SK-N-SH (cell line): ENCODE data around the gene MBTPS1. TPM values are rescaled to one million over a fixed set of nuclear protein-coding genes. Genes with fewer than 3 reads are reported as not detected.

ENCODE experiments used
- CTCF ChIA-PET: fragments of 300-600, 350-600 bp; formaldehyde crosslinking; extraction: SDS; loops from one replicate; lab custom pipeline; 2021; lab: Yijun Ruan, JAX
- POLR2A ChIA-PET: fragments of 350-600 bp; sonication (Branson Sonifier 250); formaldehyde crosslinking; extraction: SDS; loops from one replicate; lab custom pipeline; 2020; ENCODE audit warnings: antibody characterized with exemption, inconsistent platforms; lab: Yijun Ruan, JAX
- DNase-seq: peaks from one replicate; pipeline ENCODE4 v3.0.0; 2012
- H2AFZ ChIP-seq: fragments of 200-600 bp; sonication (generic); 2 replicates; pipeline ENCODE4 v1.8.1; 2016; ENCODE audit warnings: antibody characterized with exemption, mild to moderate bottlenecking, low read depth
- H3F3A ChIP-seq: fragments of 200-600 bp; sonication (generic); replicated peaks from 2 replicates; pipeline ENCODE3; 2016; ENCODE audit warnings: antibody characterized with exemption, mild to moderate bottlenecking; ENCODE audit not compliant: insufficient read depth
- H3K27ac ChIP-seq, 2 experiments: fragments of 200-500 bp in 1 of 2; fragments of 200-600 bp in 1 of 2; sonication (Bioruptor generic) in 1 of 2; sonication (generic), shearing (Covaris generic) in 1 of 2; 2 replicates each; pipeline versions ENCODE4 v1.5.1 to v1.6.1; 2014 to 2016; ENCODE audit warnings: low read depth in 2 of 2, inconsistent platforms in 1 of 2, low read length in 1 of 2, mild to moderate bottlenecking in 1 of 2, mixed read lengths in 1 of 2
- H3K27me3 ChIP-seq: fragments of 200-600 bp; sonication (generic), shearing (Covaris generic); 2 replicates; pipeline ENCODE4 v1.6.1; 2016; ENCODE audit warnings: mixed run types; ENCODE audit not compliant: insufficient read depth
- H3K36me3 ChIP-seq, 2 experiments: fragments of 200-500 bp in 1 of 2; fragments of 200-600 bp in 1 of 2; sonication (Bioruptor generic) in 1 of 2; sonication (generic) in 1 of 2; replicated peaks in 1 of 2; 2 replicates each; pipeline versions ENCODE3 to v1.5.1; 2014 to 2016; ENCODE audit warnings: low read length in 1 of 2, mild to moderate bottlenecking in 1 of 2; ENCODE audit not compliant: insufficient read depth in 2 of 2, control insufficient read depth in 1 of 2
- H3K4me1 ChIP-seq, 2 experiments: fragments of 200-500 bp in 1 of 2; fragments of 200-600 bp in 1 of 2; sonication (Bioruptor generic) in 1 of 2; sonication (generic), shearing (Covaris generic) in 1 of 2; 2 replicates each; pipeline versions ENCODE4 v1.5.1 to v1.6.1; 2014 to 2016; ENCODE audit warnings: low read depth in 1 of 2, low read length in 1 of 2, mixed run types in 1 of 2; ENCODE audit not compliant: insufficient read depth in 2 of 2, control insufficient read depth in 1 of 2
- H3K4me2 ChIP-seq: fragments of 200-600 bp; sonication (generic), shearing (Covaris generic); 2 replicates; pipeline ENCODE4 v1.6.1; 2017; ENCODE audit warnings: mixed run types
- H3K4me3 ChIP-seq, 2 experiments: fragments of 200-500 bp in 1 of 2; fragments of 200-600 bp in 1 of 2; sonication (Bioruptor generic) in 1 of 2; sonication (generic), shearing (Covaris generic) in 1 of 2; 2 replicates each; pipeline versions ENCODE4 v1.5.1 to v1.8.1; 2014 to 2016; ENCODE audit warnings: low read depth in 2 of 2, inconsistent platforms in 1 of 2, low read length in 1 of 2, mild to moderate bottlenecking in 1 of 2, mixed read lengths in 1 of 2, moderate library complexity in 1 of 2
- H3K79me2 ChIP-seq: fragments of 200-600 bp; sonication (generic); 2 replicates; pipeline ENCODE4 v1.8.1; 2017; ENCODE audit warnings: mild to moderate bottlenecking; ENCODE audit not compliant: insufficient read depth
- H3K9ac ChIP-seq: fragments of 200-600 bp; sonication (generic); 2 replicates; pipeline ENCODE4 v1.6.1; 2017; ENCODE audit warnings: mixed run types
- H3K9me2 ChIP-seq: fragments of 200-600 bp; sonication (generic); 2 replicates; pipeline ENCODE4 v1.6.1; 2017; ENCODE audit warnings: mixed run types
- H3K9me3 ChIP-seq: fragments of 200-600 bp; sonication (generic); 2 replicates; pipeline ENCODE4 v1.6.1; 2017; ENCODE audit warnings: mixed run types, mild to moderate bottlenecking, moderate library complexity
- H4K20me1 ChIP-seq: fragments of 200-600 bp; sonication (generic); 2 replicates; pipeline ENCODE4 v1.6.1; 2017; ENCODE audit warnings: mild to moderate bottlenecking, mixed run types; ENCODE audit not compliant: insufficient read depth
- CTCF ChIP-seq: fragments of 200-600 bp; sonication (generic); IDR thresholded peaks from 2 replicates; pipeline ENCODE4 v1.6.1; 2017; ENCODE audit warnings: antibody characterized with exemption, mild to moderate bottlenecking, moderate library complexity
- ELF1 ChIP-seq: IDR thresholded peaks from 2 replicates; pipeline ENCODE4 v1.4.0; 2012
- EP300 ChIP-seq, 2 experiments: IDR thresholded peaks; 2 replicates each; pipeline versions ENCODE4 v1.4.0 to v1.6.1; 2012; ENCODE audit warnings: borderline replicate concordance in 1 of 2, low read depth in 1 of 2, low read length in 1 of 2
- EZH2phosphoT487 ChIP-seq: fragments of 200-600 bp; sonication (generic); IDR thresholded peaks from 2 replicates; pipeline ENCODE4 v1.6.1; 2017; ENCODE audit warnings: low read depth, mixed run types, mild to moderate bottlenecking, antibody characterized with exemption, moderate library complexity, borderline replicate concordance
- FOXJ3 ChIP-seq: sonication (generic); formaldehyde crosslinking; IDR thresholded peaks from 2 replicates; pipeline ENCODE4 v1.5.1; 2020; ENCODE audit warnings: mild to moderate bottlenecking, missing genetic modification reagents
- FOXM1 ChIP-seq: IDR thresholded peaks from 2 replicates; pipeline ENCODE4 v1.4.0; 2012; ENCODE audit warnings: low read depth, mild to moderate bottlenecking
- IRF3 ChIP-seq: fragments of 150-350 bp; IDR thresholded peaks from 2 replicates; pipeline ENCODE4 v1.6.1; 2016; ENCODE audit warnings: mild to moderate bottlenecking, low read depth, low read length
- MAX ChIP-seq: IDR thresholded peaks from 2 replicates; pipeline ENCODE4 v1.4.0; 2012; ENCODE audit warnings: low read depth
- NRF1 ChIP-seq: IDR thresholded peaks from 2 replicates; pipeline ENCODE4 v1.6.1; 2012; ENCODE audit warnings: low read depth, mild to moderate bottlenecking, low read length
- RXRA ChIP-seq: IDR thresholded peaks from 2 replicates; pipeline ENCODE4 v1.4.0; 2012; ENCODE audit warnings: low read depth, mild to moderate bottlenecking, borderline replicate concordance
- SMC3 ChIP-seq: IDR thresholded peaks from 2 replicates; pipeline ENCODE4 v1.6.1; 2012; ENCODE audit warnings: low read depth, low read length, improper control_type of control experiment
- USF2 ChIP-seq: fragments of 150-350 bp; IDR thresholded peaks from 2 replicates; pipeline ENCODE4 v1.6.1; 2017; ENCODE audit warnings: antibody characterized with exemption, low read length, low read depth, borderline replicate concordance
- WGBS: methylation state at CpG from one replicate; pipeline ENCODE4 v1.1.6; 2017; ENCODE audit warnings: low lambda C conversion rate; 5-methylcytosine and 5-hydroxymethylcytosine counted together
- polyA plus RNA-seq, 3 experiments: library from polyadenylated mRNA; depleted of rRNA; stranded (reverse); fragments of >200 nt; gene quantifications; 2 replicates each; pipeline ENCODE4 v1.2.3, GENCODE V29; 2012
- TF ChIP-seq, protein P1 (sequence below): IDR thresholded peaks from 2 replicates; pipeline ENCODE4 v1.4.0; 2012; ENCODE audit warnings: low read depth, borderline replicate concordance

The MBTPS1 gene
- polyA plus RNA-seq, 1 of the 3 experiments (the other 2 are of a cell fraction), result 84.9 TPM

DNA sequence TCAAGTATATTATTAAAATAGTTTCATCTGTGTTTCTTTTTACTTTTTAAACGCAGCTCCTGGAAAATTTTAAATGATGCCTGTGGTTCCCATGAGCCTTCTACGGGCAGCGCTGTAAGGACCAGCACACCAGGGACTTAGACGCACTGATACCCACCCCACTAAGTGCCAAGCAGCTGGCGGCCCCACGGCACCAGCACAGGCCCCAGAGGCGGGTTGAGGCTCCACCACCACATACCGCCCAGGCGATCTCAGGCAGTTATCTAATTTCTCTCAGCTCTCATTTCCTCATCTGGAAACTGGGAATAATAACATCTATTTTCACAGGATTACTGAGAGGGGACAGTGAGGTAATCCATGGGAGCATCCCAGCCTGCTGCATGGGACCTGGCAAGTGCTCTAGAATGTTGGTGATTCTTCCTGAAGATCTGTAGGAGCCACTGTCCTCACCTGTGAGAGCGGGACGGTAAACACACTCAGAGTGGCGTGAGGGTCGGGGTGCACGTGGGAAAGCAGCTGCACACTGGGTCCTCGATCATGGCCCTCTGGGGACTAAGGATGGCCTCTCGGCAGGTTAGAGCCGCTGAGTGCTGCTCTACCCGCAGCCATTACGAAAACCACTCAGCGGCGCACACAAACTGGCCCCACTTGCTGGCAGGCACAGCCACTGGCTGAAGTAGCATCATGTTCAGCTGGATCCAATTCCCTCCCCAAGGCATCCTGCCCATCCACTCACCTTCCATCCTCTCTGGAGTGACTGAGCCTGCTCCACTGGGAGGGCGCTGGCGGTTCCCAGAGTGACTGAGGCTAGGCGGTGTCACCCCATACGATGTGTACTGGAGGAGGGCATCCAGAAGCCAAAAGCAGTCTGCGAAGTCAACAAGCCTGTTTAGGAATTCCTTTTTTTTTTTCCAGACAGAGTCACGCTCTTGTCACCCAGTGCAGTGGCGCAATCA is 56.5 kb downstream of the MBTPS1 start (continued):
- TF ChIP-seq CTCF, result no peak
- no peak for TF ChIP-seq MAX

- WGBS, result 86% methylated on average over 11 of the region's 11 CpGs
Observed at GRCh38 chr16:84059111-84059510, 57.6 kb downstream of the MBTPS1 start.

More at GRCh38 chr16:84059111-84059510, 57.6 kb downstream of the MBTPS1 start:
- DNase-seq, result no peak
- H3K9me3 ChIP-seq, result no peaks in the 10 kb centered on the region
- H3K9ac ChIP-seq, result no peak overlapping the region
- H3K27ac ChIP-seq, result no peak overlapping the region
- H3K4me3 ChIP-seq, result no peak overlapping the region
- H3K36me3 ChIP-seq, result peaks cover 41 to 87% of the 10 kb centered on the region in 2 experiments
- H3K4me1 ChIP-seq, result peaks cover 0 to 16% of the 10 kb centered on the region in 2 experiments; a peak in 2 of 4 replicates
- H3K4me2 ChIP-seq, result no peak overlapping the region
- no peak overlapping the region for H2AFZ ChIP-seq
- H3F3A ChIP-seq, result no peaks in the 10 kb centered on the region
- H4K20me1 ChIP-seq, result peaks cover 4% of the 10 kb centered on the region; the same call in 1 of the 2 replicates
- no peaks in the 10 kb centered on the region for H3K27me3 ChIP-seq
- CTCF ChIA-PET, result interaction anchor here (1.2 to 21.4 kb wide), 6 partner anchors 10 to 128 kb away, joined by 3 to 470 read pairs (median 4); partner anchors contain the start of gene OSGIN1
- H3K9me2 ChIP-seq, result no peaks in the 10 kb centered on the region
- no peak for TF ChIP-seq EP300 (IDR thresholded peaks at IDR 0.05; ENCODE audit: borderline replicate concordance in 1 of 2, low read depth in 1 of 2, low read length in 1 of 2)
- TF ChIP-seq FOXJ3, result no peak
- no peak for TF ChIP-seq RXRA
- TF ChIP-seq EZH2phosphoT487, result no peak
- no peak for TF ChIP-seq IRF3
- no peak for TF ChIP-seq ELF1
- TF ChIP-seq, protein P1, sequence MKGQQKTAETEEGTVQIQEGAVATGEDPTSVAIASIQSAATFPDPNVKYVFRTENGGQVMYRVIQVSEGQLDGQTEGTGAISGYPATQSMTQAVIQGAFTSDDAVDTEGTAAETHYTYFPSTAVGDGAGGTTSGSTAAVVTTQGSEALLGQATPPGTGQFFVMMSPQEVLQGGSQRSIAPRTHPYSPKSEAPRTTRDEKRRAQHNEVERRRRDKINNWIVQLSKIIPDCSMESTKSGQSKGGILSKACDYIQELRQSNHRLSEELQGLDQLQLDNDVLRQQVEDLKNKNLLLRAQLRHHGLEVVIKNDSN, result no peak
- TF ChIP-seq NRF1, result no peak
- TF ChIP-seq FOXM1, result no peak
- no peak for TF ChIP-seq SMC3
- TF ChIP-seq USF2, result no peak
- TF ChIP-seq, all 33 proteins: peak for 0
- no peaks in the 10 kb centered on the region for H3K79me2 ChIP-seq
- POLR2A ChIA-PET, result interaction anchor here (0.8 kb wide), 1 partner anchor 13 kb away, joined by 3 read pairs; no protein-coding TSS in a partner anchor
